ACC112 (cell line): ENCODE results near the gene TBC1D22A.

Experiments
- H2AFZ ChIP-seq: fragments of 200-600 bp; sonication (generic); one replicate; pipeline ENCODE4 v1.6.0; 2017; ENCODE audit warnings: antibody characterized with exemption, low read length; ENCODE audit not compliant: unreplicated experiment
- H3K27ac ChIP-seq: fragments of 200-600 bp; sonication (generic); 2 replicates; pipeline ENCODE4 v1.5.1; 2014; ENCODE audit warnings: low read depth, mild to moderate bottlenecking, antibody characterized with exemption, low read length, moderate library complexity
- H3K27me3 ChIP-seq: fragments of 200-600 bp; sonication (generic); 2 replicates; pipeline ENCODE4 v1.6.1; 2014; ENCODE audit warnings: mild to moderate bottlenecking, antibody characterized with exemption, low read length, moderate library complexity, mixed read lengths; ENCODE audit not compliant: insufficient read depth
- H3K36me3 ChIP-seq: fragments of 200-600 bp; sonication (generic); 2 replicates; pipeline ENCODE4 v1.6.1; 2016; ENCODE audit warnings: mild to moderate bottlenecking, antibody characterized with exemption, low read length, moderate library complexity, mixed read lengths; ENCODE audit not compliant: insufficient read depth
- H3K4me1 ChIP-seq: fragments of 200-600 bp; sonication (generic); one replicate; pipeline ENCODE4 v1.6.1; 2016; ENCODE audit warnings: low read length, mixed read lengths; ENCODE audit not compliant: insufficient read depth, unreplicated experiment, control insufficient read depth
- H3K4me3 ChIP-seq: fragments of 200-600 bp; sonication (generic); 2 replicates; pipeline ENCODE4 v1.5.1; 2014; ENCODE audit warnings: mild to moderate bottlenecking, low read depth, low read length
- H3K79me2 ChIP-seq: fragments of 200-600 bp; sonication (generic); one replicate; pipeline ENCODE4 v1.6.0; 2016; ENCODE audit warnings: low read length; ENCODE audit not compliant: control insufficient read depth, unreplicated experiment, insufficient read depth

TBC1D22A gene

GRCh38 chr22:46937939-46938338 is 175.5 kb downstream of the TBC1D22A start:
- Histone ChIP-seq H3K36me3 (no peaks in the 10 kb centered on the region), H3K27me3 (no peaks in the 10 kb centered on the region), H3K27ac (no peak overlapping the region), H3K4me1 (peaks cover 15% of the 10 kb centered on the region), H3K79me2 (no peaks in the 10 kb centered on the region), H3K4me3 (no peak overlapping the region), H2AFZ (no peak overlapping the region)

DNA sequence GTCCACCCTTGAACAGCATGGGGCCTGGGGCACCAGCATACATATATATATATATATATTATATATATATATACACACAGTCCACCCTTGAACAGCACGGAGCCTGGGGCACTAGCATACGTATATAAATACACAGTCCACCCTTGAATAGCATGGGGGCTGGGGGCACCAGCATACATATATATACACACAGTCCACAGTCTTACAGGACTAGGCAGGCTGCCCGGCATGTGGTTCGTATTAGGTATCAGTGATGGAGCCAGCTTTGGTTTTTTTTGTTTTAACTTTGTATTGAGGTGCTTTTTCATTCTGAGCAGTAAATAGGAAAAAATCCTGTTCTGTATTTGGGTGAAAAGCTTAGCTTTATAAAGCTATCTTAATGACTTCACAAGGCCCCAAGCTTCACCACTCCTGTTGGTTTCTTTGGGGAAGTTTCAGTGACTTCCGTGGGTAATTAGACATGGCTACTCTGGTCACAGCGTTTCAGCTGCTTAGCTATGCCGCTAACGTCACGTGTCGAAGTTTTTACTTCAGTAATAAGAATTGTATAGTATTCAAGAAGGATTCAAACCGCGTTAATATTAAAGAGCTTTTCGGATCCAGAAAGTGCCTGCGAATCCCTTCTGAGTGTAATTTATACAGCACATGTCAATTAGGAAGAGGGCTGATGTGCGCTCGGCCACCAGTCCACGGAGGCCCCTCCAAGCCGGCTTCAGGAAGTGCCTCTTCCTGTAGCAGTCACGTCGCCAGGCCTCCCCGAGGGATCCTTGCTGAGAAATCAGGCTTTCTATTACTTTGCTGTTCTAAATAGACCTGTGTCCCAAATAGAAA is 179.7 kb downstream of the TBC1D22A start:
- no peaks in the 10 kb centered on the region for H3K4me1 ChIP-seq
- H3K27me3 ChIP-seq, result no peaks in the 10 kb centered on the region

DNA sequence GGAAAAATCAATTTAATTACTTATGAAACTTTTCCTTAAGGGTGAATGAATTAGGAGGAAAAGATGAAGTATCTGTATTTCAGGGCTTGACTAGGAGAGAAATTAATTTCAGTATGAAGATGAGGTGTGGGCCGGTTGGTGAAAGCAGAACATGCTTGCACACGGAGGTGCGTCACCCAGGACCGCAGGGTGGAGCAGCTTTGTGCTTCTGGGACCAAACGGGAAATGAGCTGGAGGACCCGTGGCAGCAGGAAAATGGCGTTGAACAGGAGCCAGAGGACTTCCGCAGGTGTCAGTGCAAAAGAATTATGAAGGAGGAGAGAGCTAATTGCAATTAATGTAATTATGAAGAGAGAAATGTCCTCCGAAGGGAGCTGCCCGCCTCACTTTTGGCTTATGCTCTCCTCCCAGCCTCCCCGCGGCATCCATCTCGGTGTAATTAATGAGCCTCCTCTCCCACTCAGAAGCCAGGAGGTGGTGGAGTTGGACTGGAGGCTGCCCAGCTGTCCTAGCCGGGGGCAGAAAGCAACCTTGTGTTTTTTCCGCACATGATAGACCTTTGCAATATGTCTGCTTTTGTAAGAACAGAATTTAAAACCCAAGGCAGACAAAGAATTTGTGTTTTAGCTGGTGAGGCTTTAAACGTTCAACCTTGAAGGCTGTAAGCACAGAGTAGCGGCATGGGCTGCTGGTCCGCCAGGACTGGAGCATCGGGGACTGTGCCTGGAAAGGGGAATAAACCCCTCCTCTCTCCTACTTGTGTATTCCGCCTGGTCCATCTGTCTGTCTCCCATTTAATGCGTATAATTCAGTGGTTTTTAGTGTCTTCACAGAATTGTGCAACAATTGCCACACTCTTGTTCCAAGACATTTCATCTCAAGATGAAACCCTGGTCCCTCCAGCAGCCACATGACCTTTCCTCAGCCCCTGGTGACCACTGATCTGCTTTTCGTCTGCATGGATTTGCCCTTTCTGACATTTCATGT is 180.6 kb downstream of the TBC1D22A start:
- no peaks in the 10 kb centered on the region for H3K36me3 ChIP-seq
- no peak overlapping the region for H2AFZ ChIP-seq
- no peak overlapping the region for H3K27ac ChIP-seq
- no peaks in the 10 kb centered on the region for H3K4me1 ChIP-seq
- no peaks in the 10 kb centered on the region for H3K27me3 ChIP-seq
- no peaks in the 10 kb centered on the region for H3K79me2 ChIP-seq
- H3K4me3 ChIP-seq, result no peak overlapping the region

More for the DNA sequence above, 179.7 kb downstream of the TBC1D22A start:
- Histone ChIP-seq H2AFZ (no peak overlapping the region), H3K27ac (no peak overlapping the region), H3K79me2 (no peaks in the 10 kb centered on the region), H3K4me3 (no peak overlapping the region), H3K36me3 (no peaks in the 10 kb centered on the region)

DNA sequence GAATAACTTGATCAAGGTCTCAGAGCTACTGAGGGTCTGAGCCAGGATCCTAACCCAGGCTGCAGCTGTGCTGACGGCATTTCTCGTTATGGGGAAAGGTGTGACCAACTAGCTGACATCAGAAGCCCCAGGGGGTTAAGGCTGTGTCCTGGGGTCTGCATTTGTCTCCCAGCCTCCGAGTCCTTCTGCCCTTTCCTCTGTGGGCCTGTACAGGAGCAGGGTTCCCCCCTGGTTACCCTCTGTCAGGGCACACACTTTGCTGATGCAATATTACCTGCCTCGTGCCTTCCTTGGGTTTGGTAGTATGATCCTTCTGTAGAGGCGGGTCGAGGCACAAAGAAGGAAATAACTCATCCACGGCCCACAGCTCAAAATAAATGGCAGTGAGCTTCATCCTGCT is 183.0 kb downstream of the TBC1D22A start:
- Histone ChIP-seq H3K79me2 (no peaks in the 10 kb centered on the region), H3K4me1 (no peaks in the 10 kb centered on the region), H3K36me3 (no peaks in the 10 kb centered on the region), H3K4me3 (no peak overlapping the region), H3K27ac (no peak overlapping the region), H3K27me3 (no peaks in the 10 kb centered on the region), H2AFZ (no peak overlapping the region)

- Histone ChIP-seq H3K79me2 (no peaks in the 10 kb centered on the region), H3K4me1 (no peaks in the 10 kb centered on the region), H2AFZ (no peak overlapping the region), H3K27ac (no peak overlapping the region), H3K4me3 (no peak overlapping the region), H3K36me3 (no peaks in the 10 kb centered on the region), H3K27me3 (no peaks in the 10 kb centered on the region)
Observed at GRCh38 chr22:46946383-46946962, 184.0 kb downstream of the TBC1D22A start.

- Histone ChIP-seq H3K36me3 (no peaks in the 10 kb centered on the region), H3K4me3 (no peak overlapping the region), H3K27me3 (no peaks in the 10 kb centered on the region), H2AFZ (no peak overlapping the region), H3K4me1 (no peaks in the 10 kb centered on the region), H3K27ac (no peak overlapping the region), H3K79me2 (no peaks in the 10 kb centered on the region)
Observed at GRCh38 chr22:46947516-46948257, 185.2 kb downstream of the TBC1D22A start.

DNA sequence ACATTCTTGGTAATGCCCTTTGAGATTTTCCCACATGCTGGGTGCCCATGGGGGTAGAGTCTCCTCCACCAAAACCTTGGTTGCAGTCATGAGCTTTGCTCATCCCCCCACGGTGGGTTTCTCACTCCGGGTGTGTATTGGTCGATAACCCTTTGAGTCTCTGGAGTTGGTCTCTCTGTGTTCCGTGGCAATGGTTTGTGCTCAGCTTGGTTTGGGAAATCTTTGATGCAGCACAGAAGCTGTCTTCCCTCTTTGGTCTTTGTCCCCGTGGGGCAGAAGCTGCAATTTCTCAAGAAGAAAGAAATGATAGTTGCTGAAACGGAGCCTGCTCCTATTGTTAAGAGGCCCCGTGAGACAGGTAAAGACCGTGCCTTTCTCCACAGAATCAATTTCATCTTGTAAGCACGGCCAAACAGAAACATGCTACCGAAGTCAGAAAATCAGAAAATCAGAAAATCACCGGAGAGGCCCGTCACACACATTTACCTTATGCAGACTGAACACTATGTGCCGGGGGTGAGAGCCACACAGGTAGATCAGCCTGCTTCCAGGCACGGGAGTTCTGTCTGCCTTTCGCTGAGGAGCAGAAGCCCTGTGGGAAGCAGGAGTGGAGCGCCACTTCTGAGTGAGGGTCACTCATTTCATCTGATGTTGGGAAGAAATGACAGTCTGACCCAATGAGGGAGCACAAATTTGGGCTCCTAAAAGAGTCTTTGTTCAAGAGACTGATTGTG is 186.1 kb downstream of the TBC1D22A start:
- H3K27me3 ChIP-seq, result no peaks in the 10 kb centered on the region
- H3K4me3 ChIP-seq, result no peak overlapping the region
- no peak overlapping the region for H2AFZ ChIP-seq
- H3K79me2 ChIP-seq, result no peaks in the 10 kb centered on the region
- no peaks in the 10 kb centered on the region for H3K36me3 ChIP-seq
- H3K27ac ChIP-seq, result no peak overlapping the region
- H3K4me1 ChIP-seq, result no peaks in the 10 kb centered on the region

DNA sequence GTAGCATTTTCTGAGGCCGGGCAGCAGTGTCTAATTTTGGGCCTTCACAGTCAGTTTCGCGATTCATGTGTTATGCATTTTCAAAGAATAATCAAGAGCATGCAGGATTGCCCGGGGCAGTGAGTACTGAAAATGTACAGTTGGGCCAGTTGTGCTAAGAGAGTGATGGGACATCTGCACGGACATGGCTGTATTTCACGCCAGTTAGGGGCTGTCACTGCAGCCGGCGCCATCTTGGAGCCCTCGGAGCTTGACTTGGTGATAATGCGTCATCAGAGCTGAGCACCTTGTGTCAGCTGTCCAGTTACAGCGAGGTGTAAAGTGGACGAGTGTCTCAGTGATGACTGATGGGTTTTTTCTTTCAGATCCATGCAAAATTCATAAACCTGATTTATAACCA is 188.9 kb downstream of the TBC1D22A start:
- Histone ChIP-seq H3K36me3 (no peaks in the 10 kb centered on the region), H3K27me3 (no peaks in the 10 kb centered on the region), H3K79me2 (no peaks in the 10 kb centered on the region), H3K27ac (no peak overlapping the region), H3K4me1 (no peaks in the 10 kb centered on the region), H3K4me3 (no peak overlapping the region), H2AFZ (no peak overlapping the region)

DNA sequence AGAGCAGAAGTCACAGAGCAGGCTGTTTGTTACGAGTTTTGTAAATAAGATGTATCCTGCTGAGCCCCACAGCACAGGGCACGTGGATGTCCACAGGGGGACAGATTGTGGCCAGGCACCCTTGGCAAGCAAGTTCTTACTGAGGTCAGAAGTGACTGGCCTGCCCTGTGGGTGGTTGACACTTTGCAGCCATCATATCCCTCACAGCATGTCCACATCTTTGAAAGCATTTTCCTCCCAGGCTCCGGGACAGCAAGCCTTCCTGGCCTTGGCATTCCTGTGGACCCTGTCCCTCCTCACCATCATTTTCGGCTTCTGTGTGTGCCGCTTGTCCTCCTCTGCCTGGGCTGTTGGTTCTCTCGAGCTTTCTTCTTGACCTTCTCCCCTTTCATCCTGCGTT is 189.5 kb downstream of the TBC1D22A start:
- H2AFZ ChIP-seq, result no peak overlapping the region
- no peak overlapping the region for H3K4me3 ChIP-seq
- H3K27ac ChIP-seq, result no peak overlapping the region
- H3K36me3 ChIP-seq, result no peaks in the 10 kb centered on the region
- no peaks in the 10 kb centered on the region for H3K79me2 ChIP-seq
- H3K4me1 ChIP-seq, result no peaks in the 10 kb centered on the region
- H3K27me3 ChIP-seq, result no peaks in the 10 kb centered on the region
